Measurements from ENCODE around the gene CNR2.
"Not testable (repeated sequence)": the region's sequence is repeated elsewhere in the genome, so short reads cannot be mapped to it uniquely, and the experiment has no call there.

CNR2 gene

GRCh38 chr1:23848673-23849616 is 64.2 kb downstream of the CNR2 start:
- DNase-seq (no peak), ATAC-seq (ENCODE audit: insufficient read depth, low read depth) (no peak)
- TF ChIP-seq CTCF (IDR thresholded peaks at IDR 0.05; ENCODE audit: borderline replicate concordance, extremely low read depth, low read length, poor library complexity, severe bottlenecking) = no peak
- no peak for TF ChIP-seq EZH2 (IDR thresholded peaks at IDR 0.05; ENCODE audit: borderline replicate concordance, low read depth, low read length, severe bottlenecking)
- Histone ChIP-seq H3K4me2 (ENCODE audit: insufficient read depth, low read length) (no peak overlapping the region), H3K27ac (ENCODE audit: low read length) (no peak overlapping the region), H3K9me3 (ENCODE audit: insufficient read depth, low read length, severe bottlenecking) (no peaks in the 10 kb centered on the region), H3K27me3 (ENCODE audit: insufficient read depth, low read length, poor library complexity) (no peaks in the 10 kb centered on the region), H4K20me1 (ENCODE audit: insufficient read depth, low read length) (no peaks in the 10 kb centered on the region), H3K9ac (ENCODE audit: low read depth, low read length) (no peak overlapping the region), H2AFZ (ENCODE audit: low read depth, low read length) (no peak overlapping the region), H3K4me3 (ENCODE audit: low read depth in 1 of 2, low read length in 2 of 2) (no peak overlapping the region), H3K4me1 (ENCODE audit: insufficient read depth, low read length) (no peaks in the 10 kb centered on the region), H3K79me2 (ENCODE audit: insufficient read depth, low read length) (no peaks in the 10 kb centered on the region), H3K36me3 (ENCODE audit: insufficient read depth, low read length) (no peaks in the 10 kb centered on the region)

GRCh38 chr1:23847482-23848095 is 65.6 kb downstream of the CNR2 start:
- H4K20me1 ChIP-seq (ENCODE audit: insufficient read depth, low read length); H3K4me1 ChIP-seq (ENCODE audit: insufficient read depth, low read length): not testable (repeated sequence)

GRCh38 chr1:23845163-23845562 is 68.0 kb downstream of the CNR2 start:
- ATAC-seq (ENCODE audit: insufficient read depth, low read depth) (no peak), DNase-seq (no peak)
- Histone ChIP-seq H3K4me3 (ENCODE audit: low read depth in 1 of 2, low read length in 2 of 2) (no peak overlapping the region), H2AFZ (ENCODE audit: low read depth, low read length) (no peak overlapping the region), H3K4me1 (ENCODE audit: insufficient read depth, low read length) (no peaks in the 10 kb centered on the region), H4K20me1 (ENCODE audit: insufficient read depth, low read length) (no peaks in the 10 kb centered on the region), H3K79me2 (ENCODE audit: insufficient read depth, low read length) (no peaks in the 10 kb centered on the region), H3K27ac (ENCODE audit: low read length) (no peak overlapping the region), H3K9ac (ENCODE audit: low read depth, low read length) (no peak overlapping the region), H3K27me3 (ENCODE audit: insufficient read depth, low read length, poor library complexity) (peaks cover 2% of the 10 kb centered on the region), H3K4me2 (ENCODE audit: insufficient read depth, low read length) (no peak overlapping the region), H3K36me3 (ENCODE audit: insufficient read depth, low read length) (no peaks in the 10 kb centered on the region), H3K9me3 (ENCODE audit: insufficient read depth, low read length, severe bottlenecking) (no peaks in the 10 kb centered on the region)
- TF ChIP-seq EZH2 (IDR thresholded peaks at IDR 0.05; ENCODE audit: borderline replicate concordance, low read depth, low read length, severe bottlenecking) (no peak), CTCF (IDR thresholded peaks at IDR 0.05; ENCODE audit: borderline replicate concordance, extremely low read depth, low read length, poor library complexity, severe bottlenecking) (no peak)

More at GRCh38 chr1:23847482-23848095, 65.6 kb downstream of the CNR2 start:
- not testable (repeated sequence) for DNase-seq; H3K9ac ChIP-seq (ENCODE audit: low read depth, low read length); H3K27ac ChIP-seq (ENCODE audit: low read length); H3K79me2 ChIP-seq (ENCODE audit: insufficient read depth, low read length); H3K27me3 ChIP-seq (ENCODE audit: insufficient read depth, low read length, poor library complexity); H3K4me3 ChIP-seq (ENCODE audit: low read depth in 1 of 2, low read length in 2 of 2); ATAC-seq (ENCODE audit: insufficient read depth, low read depth); H2AFZ ChIP-seq (ENCODE audit: low read depth, low read length); H3K36me3 ChIP-seq (ENCODE audit: insufficient read depth, low read length); H3K9me3 ChIP-seq (ENCODE audit: insufficient read depth, low read length, severe bottlenecking); H3K4me2 ChIP-seq (ENCODE audit: insufficient read depth, low read length)

GRCh38 chr1:23843644-23844043 is 69.5 kb downstream of the CNR2 start:
- no peak overlapping the region for H3K9ac ChIP-seq (ENCODE audit: low read depth, low read length)
- TF ChIP-seq CTCF (IDR thresholded peaks at IDR 0.05; ENCODE audit: borderline replicate concordance, extremely low read depth, low read length, poor library complexity, severe bottlenecking) (no peak), EZH2 (IDR thresholded peaks at IDR 0.05; ENCODE audit: borderline replicate concordance, low read depth, low read length, severe bottlenecking) (no peak)
- H3K4me2 ChIP-seq (ENCODE audit: insufficient read depth, low read length) = no peak overlapping the region
- peaks cover 2% of the 10 kb centered on the region for H3K27me3 ChIP-seq (ENCODE audit: insufficient read depth, low read length, poor library complexity)
- H3K79me2 ChIP-seq (ENCODE audit: insufficient read depth, low read length) = no peaks in the 10 kb centered on the region
- H3K4me1 ChIP-seq (ENCODE audit: insufficient read depth, low read length) = peaks cover 3% of the 10 kb centered on the region; the same call in 1 of the 2 replicates
- no peak overlapping the region for H3K27ac ChIP-seq (ENCODE audit: low read length)
- DNase-seq = no peak
- no peak overlapping the region for H3K4me3 ChIP-seq (ENCODE audit: low read depth in 1 of 2, low read length in 2 of 2)
- no peak overlapping the region for H2AFZ ChIP-seq (ENCODE audit: low read depth, low read length)
- no peaks in the 10 kb centered on the region for H3K9me3 ChIP-seq (ENCODE audit: insufficient read depth, low read length, severe bottlenecking)
- ATAC-seq (ENCODE audit: insufficient read depth, low read depth) = no peak
- no peaks in the 10 kb centered on the region for H4K20me1 ChIP-seq (ENCODE audit: insufficient read depth, low read length)
- no peaks in the 10 kb centered on the region for H3K36me3 ChIP-seq (ENCODE audit: insufficient read depth, low read length)
